ENCODE data around the gene PSMG2. TPM values are rescaled to one million over a fixed set of nuclear protein-coding genes. Genes with fewer than 3 reads are reported as not detected.

PSMG2 gene
- total RNA-seq, 6 donors from 2014 or later = 28.0 to 84.0 (median 62.6) TPM

GRCh38 chr18:12769644-12770440 is 67.0 kb downstream of the PSMG2 start:
- Histone ChIP-seq H3K4me1 (no peaks in the 10 kb centered on the region), H3K9me3 (no peaks in the 10 kb centered on the region), H3K4me3 (no peak overlapping the region), H3K27me3 (no peaks in the 10 kb centered on the region), H3K36me3 (no peaks in the 10 kb centered on the region), H3K27ac (no peak overlapping the region)
- ATAC-seq (ENCODE audit: low FRiP score in 2 of 2) (no peak), DNase-seq (no peak)
- WGBS, 2 donors = 51 to 79% methylated on average over 2 to 4 of the region's 4 CpGs
- TF ChIP-seq POLR2AphosphoS5 (IDR thresholded peaks at IDR 0.05) (no peak), EP300 (IDR thresholded peaks at IDR 0.05) (no peak), POLR2A (IDR thresholded peaks at IDR 0.05) (no peak)
- TF ChIP-seq, protein P1, sequence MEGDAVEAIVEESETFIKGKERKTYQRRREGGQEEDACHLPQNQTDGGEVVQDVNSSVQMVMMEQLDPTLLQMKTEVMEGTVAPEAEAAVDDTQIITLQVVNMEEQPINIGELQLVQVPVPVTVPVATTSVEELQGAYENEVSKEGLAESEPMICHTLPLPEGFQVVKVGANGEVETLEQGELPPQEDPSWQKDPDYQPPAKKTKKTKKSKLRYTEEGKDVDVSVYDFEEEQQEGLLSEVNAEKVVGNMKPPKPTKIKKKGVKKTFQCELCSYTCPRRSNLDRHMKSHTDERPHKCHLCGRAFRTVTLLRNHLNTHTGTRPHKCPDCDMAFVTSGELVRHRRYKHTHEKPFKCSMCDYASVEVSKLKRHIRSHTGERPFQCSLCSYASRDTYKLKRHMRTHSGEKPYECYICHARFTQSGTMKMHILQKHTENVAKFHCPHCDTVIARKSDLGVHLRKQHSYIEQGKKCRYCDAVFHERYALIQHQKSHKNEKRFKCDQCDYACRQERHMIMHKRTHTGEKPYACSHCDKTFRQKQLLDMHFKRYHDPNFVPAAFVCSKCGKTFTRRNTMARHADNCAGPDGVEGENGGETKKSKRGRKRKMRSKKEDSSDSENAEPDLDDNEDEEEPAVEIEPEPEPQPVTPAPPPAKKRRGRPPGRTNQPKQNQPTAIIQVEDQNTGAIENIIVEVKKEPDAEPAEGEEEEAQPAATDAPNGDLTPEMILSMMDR (IDR thresholded peaks at IDR 0.05) = no peak

DNA sequence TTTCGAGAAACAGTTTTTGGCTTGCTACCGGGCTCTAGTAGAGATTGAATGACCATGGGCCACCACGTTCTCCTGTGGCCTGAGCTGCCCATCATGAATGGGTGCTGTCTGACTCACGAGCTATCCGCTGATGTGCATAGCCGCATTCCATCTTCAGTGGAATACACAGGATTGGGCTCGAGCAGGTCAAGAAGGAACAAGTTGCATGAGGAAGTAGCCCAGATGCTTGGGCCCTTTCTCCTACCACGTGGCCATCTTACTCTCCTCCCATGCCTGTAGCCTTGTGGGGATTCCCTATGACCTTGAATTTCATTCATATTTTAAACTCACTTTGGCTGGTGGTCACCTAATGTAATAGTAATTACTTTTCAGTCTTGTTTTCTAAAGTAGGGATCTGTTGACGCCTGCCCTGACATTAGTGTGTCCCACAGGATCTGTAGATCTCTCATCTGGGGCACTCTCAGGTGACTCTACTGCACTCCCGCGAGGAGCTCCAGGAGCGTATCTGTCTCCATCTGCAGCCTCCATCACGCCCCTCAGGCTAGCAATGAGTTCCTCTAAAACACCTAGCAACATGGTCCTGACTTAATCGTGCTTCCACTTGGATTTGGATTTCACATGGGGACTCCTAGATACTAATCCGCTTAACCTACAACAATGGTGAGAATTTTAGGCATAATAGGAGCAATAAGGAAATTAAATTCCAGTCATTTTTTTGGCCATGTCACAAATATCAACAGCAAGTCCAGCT is 67.8 kb downstream of the PSMG2 start:
- no peak overlapping the region for H3K4me3 ChIP-seq
- no peaks in the 10 kb centered on the region for H3K4me1 ChIP-seq
- no peak for TF ChIP-seq EP300 (IDR thresholded peaks at IDR 0.05)
- TF ChIP-seq POLR2AphosphoS5 (IDR thresholded peaks at IDR 0.05) = no peak
- TF ChIP-seq, protein P1 (IDR thresholded peaks at IDR 0.05) = no peak
- no peak for TF ChIP-seq POLR2A (IDR thresholded peaks at IDR 0.05)
- DNase-seq (no peak), ATAC-seq (ENCODE audit: low FRiP score in 2 of 2) (no peak)
- no peaks in the 10 kb centered on the region for H3K9me3 ChIP-seq
- 88 to 89% methylated on average over 15 of the region's 15 CpGs for WGBS, 2 donors
- H3K27me3 ChIP-seq = no peaks in the 10 kb centered on the region
- no peak overlapping the region for H3K27ac ChIP-seq
- H3K36me3 ChIP-seq = no peaks in the 10 kb centered on the region

GRCh38 chr18:12772111-12772510 is 69.3 kb downstream of the PSMG2 start:
- H3K4me3 ChIP-seq = no peak overlapping the region
- 69 to 86% methylated on average over 6 of the region's 6 CpGs for WGBS, 2 donors
- no peaks in the 10 kb centered on the region for H3K9me3 ChIP-seq
- H3K27me3 ChIP-seq = no peaks in the 10 kb centered on the region
- H3K4me1 ChIP-seq = no peaks in the 10 kb centered on the region
- ATAC-seq (ENCODE audit: low FRiP score in 2 of 2) = no peak
- no peak for DNase-seq
- H3K27ac ChIP-seq = no peak overlapping the region
- TF ChIP-seq, protein P1 (IDR thresholded peaks at IDR 0.05) = no peak
- no peak for TF ChIP-seq POLR2A (IDR thresholded peaks at IDR 0.05)
- TF ChIP-seq EP300 (IDR thresholded peaks at IDR 0.05) = no peak
- TF ChIP-seq POLR2AphosphoS5 (IDR thresholded peaks at IDR 0.05) = no peak
- H3K36me3 ChIP-seq = no peaks in the 10 kb centered on the region

DNA sequence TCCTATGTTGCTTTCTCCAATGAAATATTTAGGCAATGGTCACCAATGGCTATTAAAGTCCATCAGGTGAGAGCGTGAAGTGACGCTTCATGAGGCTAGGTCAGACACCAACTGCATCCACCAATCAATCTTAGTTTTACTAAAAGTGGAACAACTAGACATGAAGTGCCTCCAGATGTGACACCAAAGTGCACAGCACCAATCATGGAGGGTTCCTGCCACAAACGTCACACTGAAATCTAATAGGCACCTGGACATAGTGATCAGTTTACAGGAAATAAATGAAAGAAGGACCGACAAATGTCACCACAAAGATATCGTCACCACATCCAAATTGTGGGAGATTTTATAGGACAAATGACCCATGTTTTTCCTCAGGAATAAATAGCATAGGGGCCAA is 70.5 kb downstream of the PSMG2 start:
- no peak for TF ChIP-seq EP300 (IDR thresholded peaks at IDR 0.05)
- no peak for TF ChIP-seq POLR2A (IDR thresholded peaks at IDR 0.05)
- TF ChIP-seq, protein P1 (IDR thresholded peaks at IDR 0.05) = no peak
- TF ChIP-seq POLR2AphosphoS5 (IDR thresholded peaks at IDR 0.05) = no peak
- Histone ChIP-seq H3K27me3 (no peaks in the 10 kb centered on the region), H3K9me3 (no peaks in the 10 kb centered on the region), H3K4me1 (no peaks in the 10 kb centered on the region), H3K4me3 (no peak overlapping the region), H3K36me3 (no peaks in the 10 kb centered on the region), H3K27ac (no peak overlapping the region)
- ATAC-seq (ENCODE audit: low FRiP score in 2 of 2) = no peak
- DNase-seq = no peak
- WGBS, 2 donors = 83 to 84% methylated on average over 5 of the region's 5 CpGs

Data from upper lobe of left lung (tissue), 6 donors.